ENCODE results near the gene DLGAP1. TPM values are rescaled to one million over a fixed set of nuclear protein-coding genes. Genes with fewer than 3 reads are reported as not detected.

The DLGAP1 gene
- total RNA-seq, 1 donor from 2014 or later, result 5.4 TPM

DNA sequence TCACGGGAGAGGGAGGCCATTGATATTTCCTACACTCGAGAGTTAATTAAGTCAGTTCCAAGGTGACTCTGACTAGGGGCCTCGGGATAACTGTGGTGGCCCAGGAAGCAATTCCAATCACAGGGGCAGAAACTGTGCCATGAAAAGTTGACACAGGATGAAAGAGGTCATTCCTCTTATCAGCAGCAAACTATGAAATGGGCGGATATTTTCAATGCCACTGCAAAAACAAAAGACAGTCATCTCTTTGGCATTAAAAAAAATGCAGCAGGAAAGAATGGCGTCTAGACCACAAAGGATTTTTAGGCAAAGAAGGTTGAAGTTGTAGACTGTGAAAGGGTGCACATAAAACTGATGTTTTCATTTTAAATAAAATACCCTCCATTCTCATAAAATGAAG is 955.1 kb downstream of the DLGAP1 start:
- peaks cover 8% of the 10 kb centered on the region for H3K4me1 ChIP-seq
- intact Hi-C loops (cut with DNase I), result no loop called here
- no peak overlapping the region for H3K4me3 ChIP-seq
- ATAC-seq, result no peak
- TF ChIP-seq, protein P1, sequence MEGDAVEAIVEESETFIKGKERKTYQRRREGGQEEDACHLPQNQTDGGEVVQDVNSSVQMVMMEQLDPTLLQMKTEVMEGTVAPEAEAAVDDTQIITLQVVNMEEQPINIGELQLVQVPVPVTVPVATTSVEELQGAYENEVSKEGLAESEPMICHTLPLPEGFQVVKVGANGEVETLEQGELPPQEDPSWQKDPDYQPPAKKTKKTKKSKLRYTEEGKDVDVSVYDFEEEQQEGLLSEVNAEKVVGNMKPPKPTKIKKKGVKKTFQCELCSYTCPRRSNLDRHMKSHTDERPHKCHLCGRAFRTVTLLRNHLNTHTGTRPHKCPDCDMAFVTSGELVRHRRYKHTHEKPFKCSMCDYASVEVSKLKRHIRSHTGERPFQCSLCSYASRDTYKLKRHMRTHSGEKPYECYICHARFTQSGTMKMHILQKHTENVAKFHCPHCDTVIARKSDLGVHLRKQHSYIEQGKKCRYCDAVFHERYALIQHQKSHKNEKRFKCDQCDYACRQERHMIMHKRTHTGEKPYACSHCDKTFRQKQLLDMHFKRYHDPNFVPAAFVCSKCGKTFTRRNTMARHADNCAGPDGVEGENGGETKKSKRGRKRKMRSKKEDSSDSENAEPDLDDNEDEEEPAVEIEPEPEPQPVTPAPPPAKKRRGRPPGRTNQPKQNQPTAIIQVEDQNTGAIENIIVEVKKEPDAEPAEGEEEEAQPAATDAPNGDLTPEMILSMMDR (IDR thresholded peaks at IDR 0.05), result no peak
- peaks cover 7% of the 10 kb centered on the region for H3K27me3 ChIP-seq
- no peaks in the 10 kb centered on the region for H3K36me3 ChIP-seq
- no peak overlapping the region for H3K27ac ChIP-seq
- DNase-seq, result no peak
- H3K9me3 ChIP-seq, result no peaks in the 10 kb centered on the region

DNA sequence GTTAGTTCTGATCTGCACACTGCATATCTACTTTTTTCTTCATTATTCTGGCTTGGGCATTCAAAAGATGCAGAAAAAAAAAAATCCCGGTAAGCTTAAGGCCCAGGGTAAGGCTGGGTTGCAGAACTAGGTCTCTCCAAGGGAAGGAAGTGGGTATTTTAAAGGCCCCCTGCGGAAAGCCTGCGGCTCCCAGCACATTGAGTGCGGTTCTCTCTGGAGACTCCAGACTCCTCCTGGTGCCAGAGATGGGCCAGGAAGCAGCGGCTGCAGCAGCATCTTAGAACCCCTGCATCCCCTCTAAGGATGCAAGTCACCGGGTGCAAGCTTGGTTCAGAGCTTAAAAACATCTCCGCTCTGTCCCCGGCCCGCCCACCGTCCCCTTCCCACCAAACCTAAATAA is 955.6 kb downstream of the DLGAP1 start:
- intact Hi-C loops (cut with DNase I), result no loop called here
- Histone ChIP-seq H3K27ac (no peak overlapping the region), H3K4me1 (peaks cover 8% of the 10 kb centered on the region), H3K9me3 (no peaks in the 10 kb centered on the region), H3K36me3 (no peaks in the 10 kb centered on the region), H3K4me3 (peak overlapping the region; percentile 47), H3K27me3 (peaks cover 7% of the 10 kb centered on the region)
- TF ChIP-seq, protein P1 (IDR thresholded peaks at IDR 0.05), result no peak
- DNase-seq, result no peak
- peak; percentile 45 for ATAC-seq

DNA sequence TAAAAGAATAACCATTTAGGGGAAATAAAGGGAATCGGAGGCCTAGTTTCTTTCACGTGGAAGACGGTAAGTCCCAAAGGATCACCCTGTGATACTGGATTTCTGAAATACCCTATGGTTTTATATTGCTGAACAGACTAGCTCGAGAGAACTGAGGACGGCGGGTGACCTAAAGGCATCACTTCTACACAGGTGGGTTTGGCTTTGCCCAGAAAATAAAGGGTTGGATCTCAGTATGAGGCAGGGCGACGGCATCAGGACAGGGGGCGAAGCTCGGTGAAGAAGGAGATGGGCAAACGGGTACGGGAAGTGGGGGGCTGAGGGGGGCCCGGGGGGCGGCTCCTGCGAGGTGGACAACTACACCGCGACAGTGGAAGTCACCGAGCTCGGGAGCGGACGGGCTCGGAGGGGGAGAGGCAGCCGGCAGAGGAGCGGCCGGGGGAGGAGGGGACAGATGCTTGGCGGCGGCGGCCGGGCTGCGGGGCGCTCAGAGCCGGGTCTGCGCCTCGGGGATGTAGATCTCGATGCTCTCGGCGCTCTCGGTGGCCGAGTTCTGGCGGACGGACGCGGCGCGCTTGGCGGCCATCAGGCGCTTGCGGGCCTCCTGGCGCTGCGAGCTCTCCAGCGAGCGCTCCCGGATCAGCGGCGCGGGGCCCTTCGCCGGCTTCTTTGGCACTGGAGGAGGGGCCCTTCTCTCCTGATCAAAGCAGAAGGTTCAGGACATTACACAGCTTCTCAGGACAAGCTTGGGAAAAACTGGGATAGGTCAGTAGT is 956.2 kb downstream of the DLGAP1 start:
- TF ChIP-seq, protein P1 (IDR thresholded peaks at IDR 0.05), result no peak
- Histone ChIP-seq H3K9me3 (no peaks in the 10 kb centered on the region), H3K4me1 (peaks cover 8% of the 10 kb centered on the region), H3K4me3 (peak overlapping the region; percentile 47), H3K27ac (no peak overlapping the region), H3K27me3 (peaks cover 7% of the 10 kb centered on the region), H3K36me3 (no peaks in the 10 kb centered on the region)
- ATAC-seq (peak; percentile 74), DNase-seq (peak; percentile 69)
- intact Hi-C loops (cut with DNase I), result no loop called here

DNA sequence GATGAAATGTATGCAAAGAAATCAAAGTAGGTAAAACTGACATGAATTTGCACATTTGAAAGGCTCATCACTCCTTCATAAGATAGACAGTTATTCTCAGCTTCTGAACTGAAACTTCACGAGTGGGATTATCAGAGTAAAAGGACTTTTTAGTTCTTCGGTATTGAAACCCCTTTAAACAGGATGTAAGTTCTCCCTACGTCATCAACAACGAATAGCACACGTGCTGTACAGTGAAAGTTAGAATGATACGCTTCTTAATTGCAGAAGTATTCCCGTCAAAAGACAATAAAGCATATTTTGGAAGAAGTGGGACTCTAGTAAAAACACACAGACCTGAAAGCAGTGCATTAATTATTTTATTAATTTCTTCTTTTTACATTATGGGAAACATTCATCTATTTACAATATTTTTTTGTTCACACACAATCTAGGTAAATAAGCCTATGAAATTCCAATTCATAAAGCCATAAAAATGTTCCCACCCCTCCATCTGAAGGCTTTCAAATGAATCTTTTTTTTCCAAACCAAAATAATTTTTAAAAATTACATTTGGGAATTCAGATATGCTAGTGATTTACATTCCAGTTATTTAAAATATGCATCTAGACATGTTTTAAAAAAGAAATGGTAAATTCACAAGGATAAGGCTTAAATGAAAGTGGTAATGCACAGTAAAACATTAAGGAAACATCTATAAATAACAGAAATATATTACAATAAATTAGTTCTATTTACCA is 959.2 kb downstream of the DLGAP1 start:
- ATAC-seq, result no peak
- H3K27ac ChIP-seq, result no peak overlapping the region
- intact Hi-C loops (cut with DNase I), result no loop called here
- no peak overlapping the region for H3K4me3 ChIP-seq
- H3K36me3 ChIP-seq, result no peaks in the 10 kb centered on the region
- no peaks in the 10 kb centered on the region for H3K9me3 ChIP-seq
- H3K4me1 ChIP-seq, result peaks cover 8% of the 10 kb centered on the region
- TF ChIP-seq, protein P1 (IDR thresholded peaks at IDR 0.05), result no peak
- H3K27me3 ChIP-seq, result peaks cover 7% of the 10 kb centered on the region
- DNase-seq, result no peak

DNA sequence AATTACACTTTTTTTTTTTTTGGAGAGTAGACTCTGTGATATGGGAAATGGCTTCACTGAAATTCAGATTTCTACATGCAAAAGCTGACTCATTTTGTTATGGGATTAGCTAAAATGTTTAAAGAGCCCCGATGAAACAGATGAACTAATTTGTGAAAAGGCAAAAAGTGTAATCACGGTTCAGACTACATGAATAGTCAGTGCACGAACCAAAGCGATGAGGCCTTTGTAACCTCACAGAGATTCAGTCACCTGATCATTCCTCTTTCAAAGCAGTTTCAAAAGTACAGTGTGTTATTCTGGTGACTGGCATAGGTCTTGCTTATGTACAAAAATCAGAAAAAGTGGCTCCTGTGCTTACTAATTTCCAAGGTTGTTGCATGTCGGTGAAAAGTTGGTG is 960.5 kb downstream of the DLGAP1 start:
- no peak for ATAC-seq
- intact Hi-C loops (cut with DNase I), result no loop called here

More for the DNA sequence above, 960.5 kb downstream of the DLGAP1 start:
- H3K4me1 ChIP-seq, result peaks cover 5% of the 10 kb centered on the region
- H3K9me3 ChIP-seq, result no peaks in the 10 kb centered on the region
- no peak overlapping the region for H3K27ac ChIP-seq
- no peak for DNase-seq
- H3K4me3 ChIP-seq, result no peak overlapping the region
- TF ChIP-seq, protein P1 (IDR thresholded peaks at IDR 0.05), result no peak
- H3K27me3 ChIP-seq, result peaks cover under 1% of the 10 kb centered on the region
- no peaks in the 10 kb centered on the region for H3K36me3 ChIP-seq
